ENCODE results near the gene ZNF26. TPM values are rescaled to one million over a fixed set of nuclear protein-coding genes. Genes with fewer than 3 reads are reported as not detected.
"Not testable (repeated sequence)": the region's sequence is repeated elsewhere in the genome, so short reads cannot be mapped to it uniquely, and the experiment has no call there.

ZNF26 gene
- total RNA-seq, 1 donor from 2014 or later: 15.9 TPM

DNA sequence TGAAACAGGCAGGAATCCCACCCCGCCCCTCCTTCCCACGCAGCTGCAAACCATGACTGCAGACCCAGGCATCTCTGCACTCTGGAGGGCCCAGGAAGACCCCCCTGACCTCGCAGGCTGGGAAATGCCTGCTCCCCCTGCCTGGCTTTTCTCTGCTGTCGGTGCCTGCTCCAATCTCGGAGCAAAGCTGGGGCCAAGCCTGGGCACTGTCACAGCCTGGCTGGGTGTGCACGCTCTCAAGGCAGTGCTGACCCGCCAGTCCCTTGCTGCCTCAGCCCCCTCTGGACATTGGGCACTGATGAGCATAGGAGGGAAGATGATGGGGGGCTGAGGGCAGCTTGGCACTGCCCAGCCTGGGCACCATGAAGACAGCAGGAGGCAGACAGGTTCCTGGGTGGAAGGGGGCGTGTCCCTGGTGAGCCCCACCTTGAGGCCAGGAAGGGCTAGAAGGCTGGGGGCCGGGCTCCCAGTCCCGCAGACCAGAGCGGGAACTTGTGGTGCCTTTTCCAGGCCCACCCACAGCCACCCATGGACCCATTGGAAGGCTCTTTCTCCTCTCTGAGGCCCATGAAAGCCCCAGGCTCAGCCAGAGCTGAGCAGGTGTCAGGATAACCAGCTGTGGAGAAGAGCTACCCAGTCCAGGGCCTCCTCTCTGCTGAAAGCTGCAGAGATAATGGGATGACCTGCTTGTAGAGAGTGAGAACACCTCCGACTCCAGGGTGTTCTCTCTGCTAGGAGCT, 19.3 kb upstream of the ZNF26 start:
- peaks cover 8% of the 10 kb centered on the region for H3K9me3 Mint-ChIP-seq (ENCODE audit: unreplicated experiment)
- H3K36me3 Mint-ChIP-seq (ENCODE audit: unreplicated experiment): peaks cover 13% of the 10 kb centered on the region
- H3K4me3 Mint-ChIP-seq (ENCODE audit: unreplicated experiment): no peak overlapping the region
- TF ChIP-seq, protein P1, sequence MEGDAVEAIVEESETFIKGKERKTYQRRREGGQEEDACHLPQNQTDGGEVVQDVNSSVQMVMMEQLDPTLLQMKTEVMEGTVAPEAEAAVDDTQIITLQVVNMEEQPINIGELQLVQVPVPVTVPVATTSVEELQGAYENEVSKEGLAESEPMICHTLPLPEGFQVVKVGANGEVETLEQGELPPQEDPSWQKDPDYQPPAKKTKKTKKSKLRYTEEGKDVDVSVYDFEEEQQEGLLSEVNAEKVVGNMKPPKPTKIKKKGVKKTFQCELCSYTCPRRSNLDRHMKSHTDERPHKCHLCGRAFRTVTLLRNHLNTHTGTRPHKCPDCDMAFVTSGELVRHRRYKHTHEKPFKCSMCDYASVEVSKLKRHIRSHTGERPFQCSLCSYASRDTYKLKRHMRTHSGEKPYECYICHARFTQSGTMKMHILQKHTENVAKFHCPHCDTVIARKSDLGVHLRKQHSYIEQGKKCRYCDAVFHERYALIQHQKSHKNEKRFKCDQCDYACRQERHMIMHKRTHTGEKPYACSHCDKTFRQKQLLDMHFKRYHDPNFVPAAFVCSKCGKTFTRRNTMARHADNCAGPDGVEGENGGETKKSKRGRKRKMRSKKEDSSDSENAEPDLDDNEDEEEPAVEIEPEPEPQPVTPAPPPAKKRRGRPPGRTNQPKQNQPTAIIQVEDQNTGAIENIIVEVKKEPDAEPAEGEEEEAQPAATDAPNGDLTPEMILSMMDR (IDR thresholded peaks at IDR 0.05; ENCODE audit: partially characterized antibody, unreplicated experiment): no peak
- no peaks in the 10 kb centered on the region for H3K4me1 Mint-ChIP-seq (ENCODE audit: low read depth, unreplicated experiment)
- no peak for DNase-seq
- no peaks in the 10 kb centered on the region for H3K27me3 Mint-ChIP-seq (ENCODE audit: unreplicated experiment)
- H3K27ac Mint-ChIP-seq (ENCODE audit: unreplicated experiment): no peak overlapping the region

DNA sequence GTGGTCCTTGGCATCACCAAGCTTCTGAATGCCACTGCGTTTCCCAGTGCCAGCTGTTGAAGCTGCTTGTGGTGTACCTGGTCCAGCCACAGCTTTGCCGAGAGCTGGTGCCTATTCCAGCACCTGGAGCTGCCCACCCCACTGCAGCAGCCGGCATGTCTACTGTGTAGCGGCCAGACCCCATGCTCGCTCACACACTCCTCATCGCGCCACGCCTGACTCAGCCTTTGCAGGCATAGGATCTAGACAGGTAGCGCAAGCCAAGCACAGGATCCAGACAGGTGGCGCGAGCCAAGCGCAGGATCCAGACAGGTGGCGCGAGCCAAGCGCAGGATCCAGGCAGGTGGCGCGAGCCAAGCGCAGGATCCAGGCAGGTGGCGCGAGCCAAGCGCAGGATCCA, 18.4 kb upstream of the ZNF26 start:
- Mint-ChIP-seq H3K4me1 (ENCODE audit: low read depth, unreplicated experiment) (no peaks in the 10 kb centered on the region), H3K4me3 (ENCODE audit: unreplicated experiment) (no peak overlapping the region), H3K27me3 (ENCODE audit: unreplicated experiment) (no peaks in the 10 kb centered on the region), H3K36me3 (ENCODE audit: unreplicated experiment) (peaks cover 13% of the 10 kb centered on the region), H3K27ac (ENCODE audit: unreplicated experiment) (no peak overlapping the region), H3K9me3 (ENCODE audit: unreplicated experiment) (peaks cover 10% of the 10 kb centered on the region)
- no peak for DNase-seq
- TF ChIP-seq, protein P1 (IDR thresholded peaks at IDR 0.05; ENCODE audit: partially characterized antibody, unreplicated experiment): no peak

DNA sequence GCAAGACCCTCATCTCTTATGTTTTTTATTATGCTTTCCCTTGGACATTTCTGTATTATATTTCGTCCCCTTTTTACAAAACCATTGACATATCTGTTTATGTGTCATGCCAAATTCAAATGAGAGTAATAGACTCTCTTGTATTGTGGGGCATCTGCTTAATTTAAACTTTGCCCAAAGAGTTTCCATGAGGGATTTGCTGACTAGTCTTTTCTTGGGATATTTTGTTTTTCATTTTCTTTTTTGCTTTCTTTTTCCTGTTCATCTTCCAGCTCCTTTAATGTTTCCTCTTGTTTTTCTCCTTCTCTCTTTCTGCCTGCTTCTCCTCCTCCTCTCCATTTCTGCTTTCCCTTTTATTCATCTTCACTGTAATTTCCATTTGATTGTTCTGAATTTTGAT, 13.8 kb upstream of the ZNF26 start:
- Mint-ChIP-seq H3K9me3 (ENCODE audit: unreplicated experiment) (peaks cover 3% of the 10 kb centered on the region), H3K27ac (ENCODE audit: unreplicated experiment) (no peak overlapping the region), H3K36me3 (ENCODE audit: unreplicated experiment) (peaks cover 9% of the 10 kb centered on the region), H3K4me3 (ENCODE audit: unreplicated experiment) (no peak overlapping the region), H3K4me1 (ENCODE audit: low read depth, unreplicated experiment) (no peaks in the 10 kb centered on the region), H3K27me3 (ENCODE audit: unreplicated experiment) (peaks cover 2% of the 10 kb centered on the region)
- DNase-seq: no peak
- TF ChIP-seq, protein P1 (IDR thresholded peaks at IDR 0.05; ENCODE audit: partially characterized antibody, unreplicated experiment): no peak

DNA sequence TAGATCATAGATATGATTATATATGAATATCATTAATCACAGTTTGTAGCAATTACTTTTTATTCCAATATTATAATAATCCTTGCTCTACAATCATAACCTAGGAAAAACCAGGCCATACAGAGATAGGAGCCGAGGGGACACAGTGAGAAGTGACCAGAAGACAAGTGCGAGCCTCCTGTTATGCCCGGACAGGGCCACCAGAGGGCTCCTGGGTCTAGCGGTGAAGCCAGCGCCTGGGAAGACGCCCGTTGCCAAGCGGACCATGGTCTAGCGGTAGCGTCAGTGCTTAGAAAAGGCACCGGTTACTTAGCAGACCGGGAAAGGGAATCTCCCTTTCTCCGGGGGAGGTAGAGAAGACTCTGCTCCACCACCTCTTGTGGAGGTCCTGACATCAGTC, 9.3 kb upstream of the ZNF26 start:
- not testable (repeated sequence) for H3K27me3 Mint-ChIP-seq (ENCODE audit: unreplicated experiment); H3K4me1 Mint-ChIP-seq (ENCODE audit: low read depth, unreplicated experiment); H3K9me3 Mint-ChIP-seq (ENCODE audit: unreplicated experiment); H3K27ac Mint-ChIP-seq (ENCODE audit: unreplicated experiment); H3K4me3 Mint-ChIP-seq (ENCODE audit: unreplicated experiment)
- peak; percentile 35 for DNase-seq
- peaks cover 12% of the 10 kb centered on the region for H3K36me3 Mint-ChIP-seq (ENCODE audit: unreplicated experiment)

DNA sequence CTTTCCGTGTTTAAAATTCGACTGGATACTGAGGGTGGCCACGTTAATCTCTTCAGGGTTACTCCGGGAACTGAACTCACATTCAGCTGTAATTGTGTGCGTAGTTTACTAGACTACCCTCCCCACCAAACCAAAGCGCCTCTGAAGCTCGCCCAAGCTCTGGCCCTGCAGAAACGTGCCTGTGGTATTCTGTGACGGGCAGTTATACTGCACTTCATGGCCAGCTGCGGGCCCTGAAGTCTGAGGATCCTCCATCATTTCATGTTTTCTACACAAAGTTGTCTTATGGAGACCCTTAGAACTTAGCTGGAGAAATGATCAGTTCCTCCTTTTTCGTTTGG, 688 bp downstream of the ZNF26 start:
- peaks cover 7% of the 10 kb centered on the region for H3K9me3 Mint-ChIP-seq (ENCODE audit: unreplicated experiment)
- peaks cover 6% of the 10 kb centered on the region for H3K27me3 Mint-ChIP-seq (ENCODE audit: unreplicated experiment)
- H3K36me3 Mint-ChIP-seq (ENCODE audit: unreplicated experiment): peaks cover 30% of the 10 kb centered on the region
- peaks cover 3% of the 10 kb centered on the region for H3K4me1 Mint-ChIP-seq (ENCODE audit: low read depth, unreplicated experiment)
- no peak for DNase-seq
- TF ChIP-seq, protein P1 (IDR thresholded peaks at IDR 0.05; ENCODE audit: partially characterized antibody, unreplicated experiment): no peak
- H3K27ac Mint-ChIP-seq (ENCODE audit: unreplicated experiment): peak overlapping the region; percentile 50
- peak overlapping the region; percentile 84 for H3K4me3 Mint-ChIP-seq (ENCODE audit: unreplicated experiment)
